Sigmoid colon (tissue), 7 donors: ENCODE data around the gene TTC9C. TPM values are rescaled to one million over a fixed set of nuclear protein-coding genes. Genes with fewer than 3 reads are reported as not detected.
"Not testable (repeated sequence)": the region's sequence is repeated elsewhere in the genome, so short reads cannot be mapped to it uniquely, and the experiment has no call there.

Source experiments
- DNase-seq: peaks from one replicate; pipeline ENCODE4 v3.0.0-alpha.2; 2019
- H3K27ac ChIP-seq, 4 donors: fragments of 200-600 bp; sonication (generic); one replicate each; pipeline ENCODE4 v1.5.1; 2016 to 2019; ENCODE audit warnings: mild to moderate bottlenecking in 1 of 4
- H3K27me3 ChIP-seq, 3 donors: fragments of 200-600 bp; sonication (generic); one replicate each; pipeline ENCODE4 v1.5.1; 2019; ENCODE audit warnings: mild to moderate bottlenecking in 1 of 3
- H3K36me3 ChIP-seq, 4 donors: fragments of 200-600 bp; sonication (generic); one replicate each; pipeline ENCODE4 v1.5.1; 2016 to 2019
- H3K4me1 ChIP-seq, 4 donors: fragments of 200-600 bp; sonication (generic); one replicate each; pipeline ENCODE4 v1.5.1; 2017 to 2019
- H3K4me3 ChIP-seq, 4 donors: fragments of 200-600 bp; sonication (generic); one replicate each; pipeline ENCODE4 v1.5.1; 2017 to 2019; ENCODE audit warnings: mild to moderate bottlenecking in 2 of 4, moderate library complexity in 1 of 4
- H3K9me3 ChIP-seq, 4 donors: fragments of 200-600 bp in 3 of 4; sonication (generic) in 3 of 4; one replicate each; pipeline versions ENCODE4 v1.5.1 to v1.6.1; 2013 to 2019
- CTCF ChIP-seq, 4 experiments: fragments of 450-650 bp in 3 of 4; fragments of 200-600 bp in 1 of 4; IDR thresholded peaks; one replicate each; pipeline ENCODE4 v1.5.1; 2016 to 2019; ENCODE audit warnings: antibody characterized with exemption in 4 of 4, mild to moderate bottlenecking in 3 of 4, moderate library complexity in 2 of 4
- EP300 ChIP-seq, 4 donors: sonication (generic); formaldehyde crosslinking; IDR thresholded peaks; one replicate each; pipeline ENCODE4 v1.6.1; 2017; ENCODE audit warnings: antibody characterized with exemption in 4 of 4
- POLR2A ChIP-seq, 2 donors: fragments of 450-650 bp; IDR thresholded peaks; one replicate each; pipeline ENCODE4 v1.6.1; 2016; ENCODE audit warnings: antibody characterized with exemption in 2 of 2, mild to moderate bottlenecking in 2 of 2, moderate library complexity in 2 of 2
- POLR2AphosphoS5 ChIP-seq, 4 donors: sonication (generic); formaldehyde crosslinking; IDR thresholded peaks; one replicate each; pipeline ENCODE4 v1.6.1; 2017; ENCODE audit warnings: antibody characterized with exemption in 4 of 4
- WGBS, 2 donors: extraction: QIAGEN DNeasy Blood & Tissue Kit; methylation state at CpG; one replicate each; pipeline ENCODE4 v1.1.7; 2013; 5-methylcytosine and 5-hydroxymethylcytosine counted together
- intact Hi-C: fragments of 100-400 bp; cut with DNase I; formaldehyde crosslinking; loops from one replicate; pipeline ENCODE4 v1.15.1; 2023
- polyA plus RNA-seq, 3 donors: library from polyadenylated mRNA; stranded (reverse); fragments of 200-250 nt; gene quantifications; one replicate each; pipeline ENCODE4 v1.2.3, GENCODE V29; 2013
- total RNA-seq, 4 donors: library from RNA; depleted of rRNA; stranded (reverse); fragments of >200 nt; gene quantifications; one replicate each; pipeline ENCODE4 v1.1.0, GENCODE V29; 2016
- donor health status: healthy with polysubstance abuse.
- donor health status: Bipolar disorder and iron deficiency.
- donor health status: healthy.

Gene TTC9C
- total and polyA plus RNA-seq, 7 donors: 21.9 to 39.9 (median 27.6) TPM

DNA sequence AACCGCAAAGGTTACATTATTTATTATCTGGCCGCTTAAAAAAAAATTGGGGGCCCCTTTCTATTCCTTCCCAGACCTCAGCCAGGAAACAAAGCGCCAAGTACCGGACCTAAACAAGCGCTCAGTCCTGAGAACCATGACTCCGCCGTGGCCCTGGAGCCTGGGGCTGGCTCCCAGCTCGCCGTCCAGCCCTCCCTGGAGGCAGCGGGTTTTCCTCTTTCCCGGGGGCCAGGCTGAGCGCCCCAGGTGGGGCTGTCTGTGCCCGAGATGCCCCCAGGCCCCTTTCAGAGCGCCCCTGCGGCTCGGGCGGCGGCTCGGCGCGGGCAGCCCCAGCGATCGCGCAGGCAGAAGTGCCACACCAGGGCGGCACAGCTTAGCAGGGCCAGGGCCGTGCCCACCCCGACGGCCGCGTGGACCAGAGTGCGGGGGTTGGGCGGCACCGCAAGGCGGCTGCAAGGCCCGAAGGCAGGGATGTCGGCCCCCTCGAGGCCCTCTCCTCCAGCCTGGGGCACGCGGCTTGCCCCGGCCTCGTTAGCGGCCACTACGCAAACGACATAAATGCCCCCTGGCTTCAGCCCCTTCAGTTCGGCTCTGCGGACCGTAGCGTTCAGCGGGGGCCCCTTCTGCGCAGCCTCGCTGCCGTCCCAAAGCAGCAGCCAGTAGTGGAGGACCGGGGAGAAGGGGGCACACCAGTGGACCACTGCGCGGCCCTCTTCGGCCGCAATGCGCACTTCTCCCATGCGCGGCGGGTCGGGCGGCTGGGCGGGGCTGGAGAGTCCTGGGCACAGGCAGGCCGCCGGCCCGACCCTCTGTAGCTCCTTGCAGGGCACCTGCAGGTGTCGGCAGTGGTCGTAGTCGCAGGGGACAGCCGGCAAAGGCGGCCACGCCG is 40.5 kb upstream of the TTC9C start:
- 32 to 36% methylated on average over 74 of the region's 74 CpGs for WGBS, 2 donors
- Histone ChIP-seq H3K4me1 (peaks cover 0 to 34% (median 21%) of the 10 kb centered on the region in 4 donors), H3K9me3 (no peaks in the 10 kb centered on the region), H3K27ac (peak overlapping the region; percentile 67 to 74 (median 74)), H3K36me3 (peaks cover 0 to 28% (median 13%) of the 10 kb centered on the region in 4 donors), H3K4me3 (peak overlapping the region; percentile 24 to 48 (median 44)), H3K27me3 (peaks cover 0 to 13% (median 13%) of the 10 kb centered on the region in 3 donors)
- intact Hi-C loops: no loop called here
- peak; percentile 69 for DNase-seq
- no peak for TF ChIP-seq POLR2A (IDR thresholded peaks at IDR 0.05)
- TF ChIP-seq POLR2AphosphoS5 (IDR thresholded peaks at IDR 0.05): peak in 1 of 4 donors; percentile 14

- Histone ChIP-seq H3K27ac (peak overlapping the region; percentile 67 to 74 (median 74)), H3K36me3 (peaks cover 0 to 35% (median 17%) of the 10 kb centered on the region in 4 donors), H3K27me3 (peaks cover 0 to 13% (median 13%) of the 10 kb centered on the region in 3 donors), H3K4me1 (peaks cover 0 to 34% (median 21%) of the 10 kb centered on the region in 4 donors), H3K9me3 (no peaks in the 10 kb centered on the region), H3K4me3 (peak overlapping the region; percentile 24 to 48 (median 44))
- whole genome bisulfite sequencing, 2 donors: 64 to 71% methylated on average over 1 of the region's 1 CpG
- TF ChIP-seq EP300 (IDR thresholded peaks at IDR 0.05): no peak
- no peak for TF ChIP-seq POLR2A (IDR thresholded peaks at IDR 0.05)
- TF ChIP-seq CTCF (IDR thresholded peaks at IDR 0.05): no peak
- no peak for TF ChIP-seq POLR2AphosphoS5 (IDR thresholded peaks at IDR 0.05)
- no peak for DNase-seq
- intact Hi-C loops: no loop called here
These were observed 39.8 kb upstream of the TTC9C start for GRCh38 chr11:62688491-62688890.

- Histone ChIP-seq H3K36me3 (peaks cover 0 to 37% (median 17%) of the 10 kb centered on the region in 4 donors), H3K9me3 (no peaks in the 10 kb centered on the region), H3K4me1 (peaks cover 0 to 36% (median 24%) of the 10 kb centered on the region in 4 donors), H3K27ac (peak within 1 kb of the TSS; percentile 67 to 74 (median 74)), H3K27me3 (peaks cover 0 to 13% (median 13%) of the 10 kb centered on the region in 3 donors), H3K4me3 (peak within 1 kb of the TSS; percentile 24 to 48 (median 44))
- TF ChIP-seq POLR2A (IDR thresholded peaks at IDR 0.05) (peak; percentile 30 to 35), CTCF (IDR thresholded peaks at IDR 0.05) (no peak), EP300 (IDR thresholded peaks at IDR 0.05) (no peak), POLR2AphosphoS5 (IDR thresholded peaks at IDR 0.05) (peak; percentile 68 to 83 (median 76))
- intact Hi-C loops: no loop called here
- 53 to 62% methylated on average over 11 of the region's 11 CpGs for WGBS, 2 donors
- peak; percentile 97 for DNase-seq
These were observed 38.7 kb upstream of the TTC9C start, which contains the start of gene LRRN4CL for GRCh38 chr11:62689421-62690183. TSS of gene LRRN4CL (minus strand) at chr11:62689530. CDS start at chr11:62688508, 1,022 bp downstream.

DNA sequence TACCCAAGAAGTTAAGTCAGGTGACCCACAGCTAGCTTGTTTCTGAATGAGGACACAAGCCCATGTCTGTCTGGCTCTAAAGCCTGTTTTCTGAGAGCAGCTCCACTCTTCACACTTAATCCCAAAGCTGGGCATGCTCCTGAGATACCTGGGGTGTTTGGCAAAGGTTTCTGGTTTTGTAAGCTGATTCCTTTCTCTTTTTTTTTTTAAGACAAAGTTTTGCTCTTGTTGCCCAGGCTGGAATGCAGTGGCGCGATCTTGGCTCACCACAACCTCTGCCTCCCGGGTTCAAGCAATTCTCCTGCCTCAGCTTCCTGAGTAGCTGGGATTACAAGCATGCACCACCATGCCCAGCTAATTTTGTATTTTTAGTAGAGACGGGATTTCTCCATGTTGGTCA is 34.7 kb upstream of the TTC9C start:
- peaks cover 0 to 37% (median 17%) of the 10 kb centered on the region in 4 donors for H3K36me3 ChIP-seq
- H3K4me1 ChIP-seq: peaks cover 0 to 25% (median 17%) of the 10 kb centered on the region in 4 donors
- H3K4me3 ChIP-seq: not testable (repeated sequence)

GRCh38 chr11:62694455-62695167 is 33.7 kb upstream of the TTC9C start:
- H3K4me3 ChIP-seq: no peak overlapping the region
- H3K4me1 ChIP-seq: peaks cover 0 to 18% (median 14%) of the 10 kb centered on the region in 4 donors
- intact Hi-C loops: loop anchor here (2.0 kb wide), 1 partner anchor 314 kb away; no protein-coding TSS in a partner anchor
- TF ChIP-seq CTCF (IDR thresholded peaks at IDR 0.05) (peak; percentile 39 to 80 (median 60)), EP300 (IDR thresholded peaks at IDR 0.05) (no peak)
- H3K27me3 ChIP-seq: no peaks in the 10 kb centered on the region
- WGBS, 2 donors: 50 to 55% methylated on average over 14 of the region's 14 CpGs
- H3K36me3 ChIP-seq: peaks cover 0 to 37% (median 17%) of the 10 kb centered on the region in 4 donors
- peak overlapping the region in 1 of 4 donors; percentile 15 for H3K27ac ChIP-seq
- DNase-seq: peak; percentile 91
- H3K9me3 ChIP-seq: no peaks in the 10 kb centered on the region

More for the DNA sequence above, 34.7 kb upstream of the TTC9C start:
- H3K27me3 ChIP-seq, DNase-seq, H3K9me3 ChIP-seq, H3K27ac ChIP-seq: not testable (repeated sequence)
- WGBS, 2 donors: 75 to 92% methylated on average over 4 of the region's 4 CpGs
- intact Hi-C loops: loop anchor here (2.0 kb wide), 1 partner anchor 313 kb away; no protein-coding TSS in a partner anchor
